HAP-1 (cell line): Measurements from ENCODE around the gene C17orf114.
A peak's percentile ranks its signal among the peaks of the same experiment; 100 is the strongest.

ENCODE experiments used
- DNase-seq, 2 experiments: peaks; one replicate each; pipeline ENCODE4 v3.0.0-alpha.2; 2016 to 2020; ENCODE audit warnings: low spot score in 2 of 2
- H3K27me3 ChIP-seq: fragments of 250-450 bp; sonication (Bioruptor Pico); 2 replicates; pipeline ENCODE4 v1.5.1; 2020; ENCODE audit warnings: low read depth, mild to moderate bottlenecking, moderate library complexity
- H3K36me3 ChIP-seq: fragments of 250-450 bp; sonication (Bioruptor Pico); replicated peaks from 2 replicates; pipeline ENCODE4 v1.5.1; 2020; ENCODE audit warnings: mild to moderate bottlenecking
- H3K4me1 ChIP-seq: fragments of 250-450 bp; sonication (Bioruptor Pico); 2 replicates; pipeline ENCODE4 v1.5.1; 2020; ENCODE audit warnings: mild to moderate bottlenecking
- H3K4me3 ChIP-seq: fragments of 250-450 bp; sonication (Bioruptor Pico); 2 replicates; pipeline ENCODE4 v1.5.1; 2020; ENCODE audit warnings: mild to moderate bottlenecking, moderate library complexity
- H3K9me3 ChIP-seq: fragments of 250-450 bp; sonication (Bioruptor Pico); 2 replicates; pipeline ENCODE4 v1.5.1; 2020; ENCODE audit warnings: mild to moderate bottlenecking, moderate library complexity
- in situ Hi-C: fragments of 300-500 bp; cut with MboI; formaldehyde crosslinking; loops from 3 replicates; pipeline ENCODE4 v1.14.3; 2020; ENCODE audit warnings: low sequenced_read_pairs, inconsistent platforms, mixed read lengths

Gene C17orf114

GRCh38 chr17:4802228-4802627 lies at the start of gene C17orf114:
Gene C17orf114, minus strand, starts transcription at chr17:4802328.
- in situ Hi-C loops = no loop called here
- no peak for DNase-seq
- H3K4me3 ChIP-seq = no peak within 1 kb of the TSS

GRCh38 chr17:4851084-4851483 lies 49.0 kb upstream of the C17orf114 start:
- in situ Hi-C loops = no loop called here
- DNase-seq = no peak
- Histone ChIP-seq H3K27me3 (no peaks in the 10 kb centered on the region), H3K9me3 (no peaks in the 10 kb centered on the region), H3K4me1 (peaks cover 3% of the 10 kb centered on the region; the same call in 1 of the 2 replicates), H3K36me3 (no peaks in the 10 kb centered on the region), H3K4me3 (no peak overlapping the region)

More at GRCh38 chr17:4802228-4802627, at the start of gene C17orf114:
- Histone ChIP-seq H3K27me3 (no peaks in the 10 kb centered on the region), H3K9me3 (no peaks in the 10 kb centered on the region), H3K4me1 (no peaks in the 10 kb centered on the region; the same call in none of the 2 replicates), H3K36me3 (peaks cover 17% of the 10 kb centered on the region)

- Histone ChIP-seq H3K9me3 (no peaks in the 10 kb centered on the region), H3K36me3 (no peaks in the 10 kb centered on the region), H3K4me1 (peaks cover 3% of the 10 kb centered on the region; the same call in 1 of the 2 replicates), H3K4me3 (no peak overlapping the region), H3K27me3 (no peaks in the 10 kb centered on the region)
- in situ Hi-C loops = no loop called here
- no peak for DNase-seq
These were observed 48.1 kb upstream of the C17orf114 start for GRCh38 chr17:4850246-4850645.

- no peaks in the 10 kb centered on the region for H3K9me3 ChIP-seq
- H3K4me1 ChIP-seq = peaks cover 6% of the 10 kb centered on the region
- in situ Hi-C loops = no loop called here
- no peaks in the 10 kb centered on the region for H3K36me3 ChIP-seq
- H3K27me3 ChIP-seq = no peaks in the 10 kb centered on the region
- H3K4me3 ChIP-seq = no peak overlapping the region
- DNase-seq = peak in 1 of 2 experiments; percentile 29
These were observed 46.9 kb upstream of the C17orf114 start for GRCh38 chr17:4849011-4849536.

GRCh38 chr17:4846635-4847390 lies 44.7 kb upstream of the C17orf114 start:
- peaks cover 18% of the 10 kb centered on the region for H3K4me1 ChIP-seq

GRCh38 chr17:4845118-4845517 lies 43.0 kb upstream of the C17orf114 start:
- peaks cover 21% of the 10 kb centered on the region for H3K4me1 ChIP-seq
- H3K27me3 ChIP-seq = no peaks in the 10 kb centered on the region
- H3K4me3 ChIP-seq = no peak overlapping the region
- in situ Hi-C loops = no loop called here
- no peak for DNase-seq
- H3K36me3 ChIP-seq = no peaks in the 10 kb centered on the region
- no peaks in the 10 kb centered on the region for H3K9me3 ChIP-seq

More at GRCh38 chr17:4846635-4847390, 44.7 kb upstream of the C17orf114 start:
- no peaks in the 10 kb centered on the region for H3K9me3 ChIP-seq
- H3K36me3 ChIP-seq = no peaks in the 10 kb centered on the region
- DNase-seq = no peak
- H3K27me3 ChIP-seq = no peaks in the 10 kb centered on the region
- H3K4me3 ChIP-seq = no peak overlapping the region
- in situ Hi-C loops = no loop called here

GRCh38 chr17:4843321-4844000 lies 41.3 kb upstream of the C17orf114 start:
- no peaks in the 10 kb centered on the region; the same call in 1 of the 2 replicates for H3K36me3 ChIP-seq
- peaks cover 21% of the 10 kb centered on the region for H3K4me1 ChIP-seq
- no peaks in the 10 kb centered on the region for H3K27me3 ChIP-seq
- DNase-seq = peak; percentile 69 to 97
- no peak overlapping the region for H3K4me3 ChIP-seq
- H3K9me3 ChIP-seq = no peaks in the 10 kb centered on the region
- in situ Hi-C loops = no loop called here

GRCh38 chr17:4842376-4842775 lies 40.2 kb upstream of the C17orf114 start:
- Histone ChIP-seq H3K4me3 (no peak overlapping the region), H3K4me1 (peaks cover 21% of the 10 kb centered on the region), H3K27me3 (no peaks in the 10 kb centered on the region), H3K36me3 (peaks cover 3% of the 10 kb centered on the region), H3K9me3 (no peaks in the 10 kb centered on the region)
- DNase-seq = no peak
- in situ Hi-C loops = no loop called here

- in situ Hi-C loops = no loop called here
- H3K4me3 ChIP-seq = no peak overlapping the region
- no peak for DNase-seq
- H3K27me3 ChIP-seq = no peaks in the 10 kb centered on the region
- no peaks in the 10 kb centered on the region for H3K9me3 ChIP-seq
- H3K36me3 ChIP-seq = peaks cover 3% of the 10 kb centered on the region
- peaks cover 21% of the 10 kb centered on the region for H3K4me1 ChIP-seq
These were observed 38.7 kb upstream of the C17orf114 start for GRCh38 chr17:4840893-4841242.

GRCh38 chr17:4839965-4840892 lies 38.1 kb upstream of the C17orf114 start:
- H3K4me1 ChIP-seq = peaks cover 21% of the 10 kb centered on the region
- H3K9me3 ChIP-seq = no peaks in the 10 kb centered on the region
- no peak for DNase-seq
- in situ Hi-C loops = no loop called here
- H3K4me3 ChIP-seq = no peak overlapping the region
- peaks cover 3% of the 10 kb centered on the region for H3K36me3 ChIP-seq
- H3K27me3 ChIP-seq = no peaks in the 10 kb centered on the region

- Histone ChIP-seq H3K36me3 (peaks cover 3% of the 10 kb centered on the region), H3K9me3 (no peaks in the 10 kb centered on the region), H3K4me1 (peaks cover 24% of the 10 kb centered on the region), H3K27me3 (no peaks in the 10 kb centered on the region), H3K4me3 (no peak overlapping the region)
- no peak for DNase-seq
- in situ Hi-C loops = no loop called here
These were observed 37.1 kb upstream of the C17orf114 start for GRCh38 chr17:4839221-4839620.

GRCh38 chr17:4838309-4838785 lies 36.2 kb upstream of the C17orf114 start:
- no peak for DNase-seq
- H3K4me3 ChIP-seq = no peak overlapping the region
- H3K36me3 ChIP-seq = peaks cover 3% of the 10 kb centered on the region
- H3K9me3 ChIP-seq = no peaks in the 10 kb centered on the region
- no peaks in the 10 kb centered on the region for H3K27me3 ChIP-seq
- H3K4me1 ChIP-seq = peaks cover 18% of the 10 kb centered on the region
- in situ Hi-C loops = no loop called here
